SKM-1 (cell line): ENCODE data around the gene CNDP2.

Experiments used
- DNase-seq: peaks from one replicate; lab custom pipeline; 2025; ENCODE audit not compliant: unreplicated experiment; lab: John Stamatoyannopoulos, UW

CNDP2 gene

GRCh38 chr18:74533666-74534065 lies 37.5 kb downstream of the CNDP2 start:
- no peak for DNase-seq

- DNase-seq, result no peak
Observed at GRCh38 chr18:74534150-74534969, 38.2 kb downstream of the CNDP2 start, which contains the start of gene CNDP1. TSS of gene CNDP1 (plus strand) at chr18:74534500. CDS start at chr18:74534668, 168 bp downstream.

- no peak for DNase-seq
Observed at GRCh38 chr18:74534981-74535649, 39.0 kb downstream of the CNDP2 start.

GRCh38 chr18:74539289-74539688 lies 43.1 kb downstream of the CNDP2 start:
- no peak for DNase-seq

GRCh38 chr18:74540652-74541421 lies 44.7 kb downstream of the CNDP2 start:
- DNase-seq, result no peak

- DNase-seq, result no peak
Observed at GRCh38 chr18:74541703-74542555, 45.8 kb downstream of the CNDP2 start.

- no peak for DNase-seq
Observed at GRCh38 chr18:74544898-74545297, 48.7 kb downstream of the CNDP2 start.

GRCh38 chr18:74546007-74546406 lies 49.8 kb downstream of the CNDP2 start:
- no peak for DNase-seq

GRCh38 chr18:74546751-74547530 lies 50.8 kb downstream of the CNDP2 start:
- DNase-seq, result no peak

- DNase-seq, result no peak
Observed at GRCh38 chr18:74547860-74548259, 51.7 kb downstream of the CNDP2 start.

- no peak for DNase-seq
Observed at GRCh38 chr18:74549591-74550104, 53.5 kb downstream of the CNDP2 start.

- no peak for DNase-seq
Observed at GRCh38 chr18:74550886-74551285, 54.7 kb downstream of the CNDP2 start.

- no peak for DNase-seq
Observed at GRCh38 chr18:74551452-74551851, 55.3 kb downstream of the CNDP2 start.

- DNase-seq, result peak; percentile 85
Observed at GRCh38 chr18:74551936-74552555, 55.9 kb downstream of the CNDP2 start.

- DNase-seq, result no peak
Observed at GRCh38 chr18:74556126-74556525, 60.0 kb downstream of the CNDP2 start.

GRCh38 chr18:74558096-74558495 lies 61.9 kb downstream of the CNDP2 start:
- no peak for DNase-seq

- no peak for DNase-seq
Observed at GRCh38 chr18:74562131-74562730, 66.1 kb downstream of the CNDP2 start.

GRCh38 chr18:74562775-74563174 lies 66.6 kb downstream of the CNDP2 start:
- no peak for DNase-seq

- no peak for DNase-seq
Observed at GRCh38 chr18:74563999-74564398, 67.8 kb downstream of the CNDP2 start.
